WTC11 (cell line): ENCODE data around the gene RBM47.

ENCODE experiments used
- CTCF ChIP-seq: fragments of 200-600 bp; IDR thresholded peaks from 2 replicates; pipeline ENCODE4 v1.8.0; 2022; ENCODE audit warnings: antibody characterized with exemption
- IRF2 ChIP-seq: sonication (generic); formaldehyde crosslinking; IDR thresholded peaks from 2 replicates; pipeline ENCODE4 v1.8.0; 2022; ENCODE audit warnings: low read depth, missing genetic modification reagents, borderline replicate concordance
- MAX ChIP-seq: sonication (generic); formaldehyde crosslinking; IDR thresholded peaks from 2 replicates; pipeline ENCODE4 v1.8.0; 2022; ENCODE audit warnings: mild to moderate bottlenecking, missing genetic modification reagents
- USF1 ChIP-seq: sonication (generic); formaldehyde crosslinking; IDR thresholded peaks from 2 replicates; pipeline ENCODE4 v1.8.0; 2022; ENCODE audit warnings: mild to moderate bottlenecking, missing genetic modification reagents
- USF2 ChIP-seq: sonication (generic); formaldehyde crosslinking; IDR thresholded peaks from 2 replicates; pipeline ENCODE4 v1.8.1; 2023; ENCODE audit warnings: mild to moderate bottlenecking, missing genetic modification reagents, moderate library complexity
- ZBTB21 ChIP-seq: sonication (generic); formaldehyde crosslinking; IDR thresholded peaks from 2 replicates; pipeline ENCODE4 v1.8.1; 2023; ENCODE audit warnings: mild to moderate bottlenecking, missing genetic modification reagents, borderline replicate concordance

GRCh38 chr4:40594261-40595178 is 35.1 kb downstream of the RBM47 start:
- TF ChIP-seq ZBTB21, result no peak
- TF ChIP-seq USF2 (CRISPR knock-in tag), result no peak
- TF ChIP-seq CTCF, result no peak
- no peak for TF ChIP-seq USF1 (CRISPR knock-in tag)
- no peak for TF ChIP-seq MAX (CRISPR knock-in tag)
- no peak for TF ChIP-seq IRF2 (CRISPR knock-in tag)
